Breast epithelium (tissue), 3 donors: ENCODE data around the gene KRT40.

ENCODE experiments used
- CTCF ChIP-seq, 3 donors: fragments of 450-650 bp; IDR thresholded peaks; one replicate each; pipeline ENCODE4 v1.5.1; 2016 to 2017; ENCODE audit warnings: antibody characterized with exemption in 3 of 3, mild to moderate bottlenecking in 3 of 3, moderate library complexity in 3 of 3
- POLR2A ChIP-seq: fragments of 450-650 bp; IDR thresholded peaks from one replicate; pipeline ENCODE4 v1.6.1; 2016; ENCODE audit warnings: antibody characterized with exemption, mild to moderate bottlenecking, moderate library complexity

- no peak for TF ChIP-seq POLR2A
- TF ChIP-seq CTCF (IDR thresholded peaks at IDR 0.05) = no peak
Measured at GRCh38 chr17:40958086-40958953, 25.8 kb downstream of the KRT40 start.
